ENCODE data around the gene IGDCC3.

The IGDCC3 gene

GRCh38 chr15:65343374-65343981 is 34.3 kb downstream of the IGDCC3 start:
- no peak for TF ChIP-seq GATA1 (IDR thresholded peaks at IDR 0.05; ENCODE audit: low read depth, low read length)

GRCh38 chr15:65342493-65342892 is 35.3 kb downstream of the IGDCC3 start:
- TF ChIP-seq POLR2A (IDR thresholded peaks at IDR 0.05; ENCODE audit: low read length): no peak
- TF ChIP-seq GATA1 (IDR thresholded peaks at IDR 0.05; ENCODE audit: low read depth, low read length): no peak
- DNase-seq: no peak

More at GRCh38 chr15:65343374-65343981, 34.3 kb downstream of the IGDCC3 start:
- DNase-seq: no peak

GRCh38 chr15:65339920-65340319 is 37.9 kb downstream of the IGDCC3 start:
- TF ChIP-seq POLR2A (IDR thresholded peaks at IDR 0.05; ENCODE audit: low read length) (no peak), GATA1 (IDR thresholded peaks at IDR 0.05; ENCODE audit: low read depth, low read length) (no peak)
- DNase-seq: no peak

GRCh38 chr15:65339416-65339815 is 38.4 kb downstream of the IGDCC3 start:
- DNase-seq: no peak
- TF ChIP-seq GATA1 (IDR thresholded peaks at IDR 0.05; ENCODE audit: low read depth, low read length): no peak
- TF ChIP-seq POLR2A (IDR thresholded peaks at IDR 0.05; ENCODE audit: low read length): no peak

GRCh38 chr15:65338823-65339222 is 39.0 kb downstream of the IGDCC3 start:
- no peak for TF ChIP-seq GATA1 (IDR thresholded peaks at IDR 0.05; ENCODE audit: low read depth, low read length)
- no peak for TF ChIP-seq POLR2A (IDR thresholded peaks at IDR 0.05; ENCODE audit: low read length)
- DNase-seq: no peak

GRCh38 chr15:65338366-65338765 is 39.4 kb downstream of the IGDCC3 start:
- TF ChIP-seq GATA1 (IDR thresholded peaks at IDR 0.05; ENCODE audit: low read depth, low read length) (no peak), POLR2A (IDR thresholded peaks at IDR 0.05; ENCODE audit: low read length) (no peak)
- no peak for DNase-seq

- TF ChIP-seq GATA1 (IDR thresholded peaks at IDR 0.05; ENCODE audit: low read depth, low read length) (no peak), POLR2A (IDR thresholded peaks at IDR 0.05; ENCODE audit: low read length) (no peak)
- DNase-seq: no peak
These were observed 40.2 kb downstream of the IGDCC3 start for GRCh38 chr15:65337436-65338070.

GRCh38 chr15:65336493-65337435 is 41.0 kb downstream of the IGDCC3 start:
- no peak for DNase-seq
- TF ChIP-seq GATA1 (IDR thresholded peaks at IDR 0.05; ENCODE audit: low read depth, low read length) (no peak), POLR2A (IDR thresholded peaks at IDR 0.05; ENCODE audit: low read length) (no peak)

GRCh38 chr15:65335278-65336055 is 42.3 kb downstream of the IGDCC3 start:
- TF ChIP-seq GATA1 (IDR thresholded peaks at IDR 0.05; ENCODE audit: low read depth, low read length) (no peak), POLR2A (IDR thresholded peaks at IDR 0.05; ENCODE audit: low read length) (no peak)
- no peak for DNase-seq

GRCh38 chr15:65334586-65335231 is 43.1 kb downstream of the IGDCC3 start:
- no peak for DNase-seq
- TF ChIP-seq GATA1 (IDR thresholded peaks at IDR 0.05; ENCODE audit: low read depth, low read length) (no peak), POLR2A (IDR thresholded peaks at IDR 0.05; ENCODE audit: low read length) (no peak)

GRCh38 chr15:65333856-65334255 is 43.9 kb downstream of the IGDCC3 start:
- no peak for TF ChIP-seq GATA1 (IDR thresholded peaks at IDR 0.05; ENCODE audit: low read depth, low read length)
- TF ChIP-seq POLR2A (IDR thresholded peaks at IDR 0.05; ENCODE audit: low read length): no peak
- DNase-seq: no peak

- TF ChIP-seq GATA1 (IDR thresholded peaks at IDR 0.05; ENCODE audit: low read depth, low read length): no peak
- no peak for TF ChIP-seq POLR2A (IDR thresholded peaks at IDR 0.05; ENCODE audit: low read length)
- no peak for DNase-seq
These were observed 44.5 kb downstream of the IGDCC3 start for GRCh38 chr15:65333148-65333820.

Measured in erythroblast (primary cell).